Measurements from ENCODE around the gene GPR162.

- TF ChIP-seq, protein P1, sequence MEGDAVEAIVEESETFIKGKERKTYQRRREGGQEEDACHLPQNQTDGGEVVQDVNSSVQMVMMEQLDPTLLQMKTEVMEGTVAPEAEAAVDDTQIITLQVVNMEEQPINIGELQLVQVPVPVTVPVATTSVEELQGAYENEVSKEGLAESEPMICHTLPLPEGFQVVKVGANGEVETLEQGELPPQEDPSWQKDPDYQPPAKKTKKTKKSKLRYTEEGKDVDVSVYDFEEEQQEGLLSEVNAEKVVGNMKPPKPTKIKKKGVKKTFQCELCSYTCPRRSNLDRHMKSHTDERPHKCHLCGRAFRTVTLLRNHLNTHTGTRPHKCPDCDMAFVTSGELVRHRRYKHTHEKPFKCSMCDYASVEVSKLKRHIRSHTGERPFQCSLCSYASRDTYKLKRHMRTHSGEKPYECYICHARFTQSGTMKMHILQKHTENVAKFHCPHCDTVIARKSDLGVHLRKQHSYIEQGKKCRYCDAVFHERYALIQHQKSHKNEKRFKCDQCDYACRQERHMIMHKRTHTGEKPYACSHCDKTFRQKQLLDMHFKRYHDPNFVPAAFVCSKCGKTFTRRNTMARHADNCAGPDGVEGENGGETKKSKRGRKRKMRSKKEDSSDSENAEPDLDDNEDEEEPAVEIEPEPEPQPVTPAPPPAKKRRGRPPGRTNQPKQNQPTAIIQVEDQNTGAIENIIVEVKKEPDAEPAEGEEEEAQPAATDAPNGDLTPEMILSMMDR (IDR thresholded peaks at IDR 0.05) = no peak
- no peak for TF ChIP-seq POLR2A (IDR thresholded peaks at IDR 0.05)
Observed at GRCh38 chr12:6833189-6833890, 11.7 kb downstream of the GPR162 start.
